NT2/D1 (cell line): ENCODE data around the gene BIRC3.

Experiments
- SUZ12 ChIP-seq: IDR thresholded peaks from 2 replicates; pipeline ENCODE4 v1.6.1; 2011; ENCODE audit not compliant: insufficient read length, insufficient read depth; ENCODE audit errors: extremely low read depth
- YY1 ChIP-seq: IDR thresholded peaks from 2 replicates; pipeline ENCODE4 v1.6.1; 2011; ENCODE audit not compliant: insufficient read length, insufficient read depth
- ZNF274 ChIP-seq: IDR thresholded peaks from 2 replicates; pipeline ENCODE4 v1.6.1; 2011; ENCODE audit warnings: mild to moderate bottlenecking, low read depth, low read length

GRCh38 chr11:102274628-102275027, 42.7 kb upstream of the BIRC3 start:
- no peak for TF ChIP-seq ZNF274
- TF ChIP-seq YY1 = no peak
- no peak for TF ChIP-seq SUZ12
